Liver (tissue), 9 donors: ENCODE data around the gene AHRR. TPM values are rescaled to one million over a fixed set of nuclear protein-coding genes. Genes with fewer than 3 reads are reported as not detected.

Source experiments
- DNase-seq: peaks from one replicate; pipeline ENCODE4 v3.0.0-alpha.2; 2017; ENCODE audit warnings: low spot score
- H3K27ac ChIP-seq, 2 donors: one replicate each; pipeline ENCODE4 v1.7.0; 2013; ENCODE audit warnings: inconsistent platforms in 2 of 2, low read length in 2 of 2, control low read depth in 1 of 2, low read depth in 1 of 2, mild to moderate bottlenecking in 1 of 2
- H3K27me3 ChIP-seq, 4 donors: one replicate each; pipeline versions ENCODE4 v1.6.1 to v1.7.0; 2013; ENCODE audit warnings: low read length in 3 of 4, inconsistent platforms in 1 of 4, mild to moderate bottlenecking in 1 of 4, moderate library complexity in 1 of 4; ENCODE audit not compliant: control insufficient read depth in 4 of 4, insufficient read depth in 4 of 4
- H3K36me3 ChIP-seq, 4 donors: one replicate each; pipeline versions ENCODE4 v1.6.1 to v1.7.0; 2013; ENCODE audit warnings: low read length in 3 of 4, mild to moderate bottlenecking in 3 of 4, low read depth in 1 of 4, moderate library complexity in 1 of 4; ENCODE audit not compliant: control insufficient read depth in 4 of 4, insufficient read depth in 3 of 4
- H3K4me1 ChIP-seq, 4 donors: one replicate each; pipeline versions ENCODE4 v1.6.1 to v1.7.0; 2013; ENCODE audit warnings: low read length in 3 of 4, mild to moderate bottlenecking in 3 of 4, moderate library complexity in 1 of 4; ENCODE audit not compliant: control insufficient read depth in 4 of 4, insufficient read depth in 4 of 4
- H3K4me3 ChIP-seq, 3 donors: one replicate each; pipeline versions ENCODE4 v1.6.1 to v1.7.0; 2013; ENCODE audit warnings: low read length in 3 of 3, control low read depth in 1 of 3, low read depth in 1 of 3, mild to moderate bottlenecking in 1 of 3
- H3K9ac ChIP-seq, 2 donors: one replicate each; pipeline ENCODE4 v1.7.0; 2013; ENCODE audit warnings: low read length in 2 of 2, mild to moderate bottlenecking in 2 of 2, moderate library complexity in 2 of 2, control low read depth in 1 of 2, low read depth in 1 of 2
- H3K9me3 ChIP-seq, 4 donors: one replicate each; pipeline versions ENCODE4 v1.6.1 to v1.7.0; 2013; ENCODE audit warnings: low read length in 3 of 4; ENCODE audit not compliant: control insufficient read depth in 4 of 4
- EGR1 ChIP-seq, 2 donors: IDR thresholded peaks; 2 replicates each; pipeline ENCODE4 v1.6.1; 2016 to 2018; ENCODE audit warnings: antibody characterized with exemption in 2 of 2, low read depth in 2 of 2
- FOXA1 ChIP-seq: IDR thresholded peaks from 2 replicates; pipeline ENCODE4 v1.6.1; 2016; ENCODE audit warnings: antibody characterized with exemption
- FOXA2 ChIP-seq: IDR thresholded peaks from 2 replicates; pipeline ENCODE4 v1.6.1; 2016; ENCODE audit warnings: antibody characterized with exemption
- GABPA ChIP-seq, 2 donors: IDR thresholded peaks in 1 of 2; conservative IDR thresholded peaks in 1 of 2; 2 replicates each; pipeline ENCODE4 v1.6.1; 2016; ENCODE audit warnings: antibody characterized with exemption in 2 of 2, mild to moderate bottlenecking in 1 of 2, moderate library complexity in 1 of 2
- HNF4A ChIP-seq, 2 donors: conservative IDR thresholded peaks; 2 replicates each; pipeline ENCODE4 v1.6.1; 2016; ENCODE audit warnings: antibody characterized with exemption in 2 of 2, mild to moderate bottlenecking in 2 of 2
- HNF4G ChIP-seq: IDR thresholded peaks from 2 replicates; pipeline ENCODE4 v1.6.1; 2016; ENCODE audit warnings: antibody characterized with exemption
- JUND ChIP-seq, 2 donors: IDR thresholded peaks; 2 replicates each; pipeline ENCODE4 v1.6.1; 2016; ENCODE audit warnings: antibody characterized with exemption in 2 of 2
- NR2F2 ChIP-seq: IDR thresholded peaks from 2 replicates; pipeline ENCODE4 v1.6.1; 2016; ENCODE audit warnings: antibody characterized with exemption
- RAD21 ChIP-seq, 2 donors: IDR thresholded peaks; 2 replicates each; pipeline ENCODE4 v1.6.1; 2016; ENCODE audit warnings: antibody characterized with exemption in 2 of 2, mild to moderate bottlenecking in 2 of 2
- TAF1 ChIP-seq: conservative IDR thresholded peaks from 2 replicates; pipeline ENCODE4 v1.6.1; 2016; ENCODE audit warnings: antibody characterized with exemption, mild to moderate bottlenecking
- WGBS: extraction: QIAGEN DNeasy Blood & Tissue Kit; methylation state at CpG from one replicate; pipeline ENCODE4 v1.1.7; 2013; 5-methylcytosine and 5-hydroxymethylcytosine counted together
- polyA plus RNA-seq, 2 donors: library from polyadenylated mRNA; stranded (reverse) in 1 of 2; unstranded in 1 of 2; fragments of 200-250 nt in 1 of 2; fragments of >200 nt in 1 of 2; fragmentation: Nextera tagmentation in 1 of 2; extraction: Ambion mirVana in 1 of 2; gene quantifications; one replicate each; pipeline versions ENCODE4 v1.2.1 to v1.2.3, GENCODE V29; 2013 to 2015
- total RNA-seq, 2 donors: library from RNA; depleted of rRNA; stranded (reverse); fragments of >200 nt; gene quantifications; one replicate each; pipeline ENCODE4 v1.2.3, GENCODE V29; 2014
- TF ChIP-seq, protein P1 (sequence below): IDR thresholded peaks from 2 replicates; pipeline ENCODE4 v1.6.1; 2016; ENCODE audit warnings: antibody characterized with exemption
- TF ChIP-seq, protein P2 (sequence below): fragments of 150-350 bp; IDR thresholded peaks from 2 replicates; pipeline ENCODE4 v1.5.1; 2017; ENCODE audit warnings: improper control_type of control experiment, low read depth, low read length; ENCODE audit not compliant: missing input control
- TF ChIP-seq, protein P3 (sequence below): IDR thresholded peaks from 2 replicates; pipeline ENCODE4 v1.6.1; 2016; ENCODE audit warnings: antibody characterized with exemption
- TF ChIP-seq, protein P4 (sequence below): IDR thresholded peaks from 2 replicates; pipeline ENCODE4 v1.6.1; 2016; ENCODE audit warnings: antibody characterized with exemption
- donor health status: healthy.
- donor health status: healthy.
- donor health status: healthy.
- donor health status: healthy.
- donor health status: healthy.

AHRR gene
- total and polyA plus RNA-seq, 4 donors: 0.15 to 0.47 (median 0.24) TPM

DNA sequence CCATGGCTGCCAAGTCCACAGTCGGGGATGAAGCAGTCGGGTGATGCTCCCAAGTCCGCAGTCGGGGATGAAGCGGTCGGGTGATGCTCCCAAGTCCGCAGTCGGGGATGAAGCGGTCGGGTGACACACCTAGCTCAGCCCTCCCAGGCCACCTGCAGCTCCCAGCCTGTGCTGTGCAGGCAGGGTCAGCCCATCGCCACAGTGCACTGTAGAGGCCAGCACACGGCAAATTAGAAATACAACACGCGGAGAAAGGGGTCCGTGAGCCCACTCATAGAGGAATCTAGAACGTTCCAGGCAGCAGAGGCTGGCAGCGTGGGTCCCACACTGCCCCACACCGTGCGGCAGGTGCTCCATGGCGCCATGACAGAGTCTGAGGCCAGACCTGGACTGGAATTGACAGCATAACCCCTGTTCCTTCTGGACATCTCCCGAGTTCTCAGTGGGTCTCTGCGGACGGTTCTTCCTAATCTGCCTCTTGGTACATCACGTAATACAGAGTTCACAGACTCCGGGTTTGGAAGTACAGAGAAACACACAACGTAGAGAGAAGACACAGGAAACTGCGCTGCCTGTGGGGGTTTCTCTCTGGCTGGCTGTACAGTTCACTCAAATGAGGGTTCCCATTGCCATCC, 113.8 kb downstream of the AHRR start:
- H3K4me1 ChIP-seq: no peaks in the 10 kb centered on the region
- H3K4me3 ChIP-seq: no peak overlapping the region
- H3K9ac ChIP-seq: no peak overlapping the region
- WGBS: 85% methylated on average over 27 of the region's 27 CpGs
- H3K36me3 ChIP-seq: no peaks in the 10 kb centered on the region
- no peak for DNase-seq
- H3K9me3 ChIP-seq: no peaks in the 10 kb centered on the region
- H3K27ac ChIP-seq: no peak overlapping the region
- peaks cover 0 to 2% (median 0%) of the 10 kb centered on the region in 4 donors for H3K27me3 ChIP-seq
- no peak for TF ChIP-seq NR2F2

DNA sequence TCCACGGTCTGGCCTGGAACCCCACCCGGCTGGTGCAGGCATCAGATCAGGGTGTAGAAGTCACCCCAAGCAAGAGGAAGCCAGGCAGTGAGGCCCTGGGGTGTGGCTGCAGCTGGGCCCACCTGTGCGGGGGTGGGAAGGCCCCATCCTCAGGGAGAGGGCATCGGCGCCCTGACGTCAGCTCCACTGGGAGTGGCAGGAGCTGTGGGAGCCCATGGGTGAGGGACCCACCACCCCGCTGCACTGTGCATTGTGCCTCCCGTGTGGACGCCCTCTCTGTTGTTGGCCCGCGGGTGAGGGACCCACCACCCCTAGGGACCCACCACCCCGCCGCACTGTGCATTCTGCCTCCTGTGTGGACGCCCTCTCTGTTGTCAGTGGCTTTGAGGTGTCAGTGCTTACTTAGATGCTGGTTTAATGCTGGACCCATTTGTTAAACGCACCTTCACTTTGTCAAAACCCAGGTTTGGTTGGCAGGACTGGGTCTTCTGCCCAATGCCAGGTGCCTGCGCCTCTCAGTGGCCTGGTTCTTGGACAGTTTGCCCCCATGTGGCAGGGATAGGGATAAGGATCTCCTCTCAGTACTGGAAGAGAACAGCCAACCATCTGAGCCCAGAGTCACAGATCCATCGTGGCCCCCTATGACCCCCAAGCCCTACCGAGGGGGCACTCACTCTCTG, 114.6 kb downstream of the AHRR start:
- WGBS: 77% methylated on average over 18 of the region's 18 CpGs
- Histone ChIP-seq H3K9me3 (no peaks in the 10 kb centered on the region), H3K9ac (no peak overlapping the region), H3K36me3 (no peaks in the 10 kb centered on the region), H3K27ac (no peak overlapping the region), H3K4me3 (no peak overlapping the region), H3K4me1 (no peaks in the 10 kb centered on the region), H3K27me3 (peaks cover 0 to 2% (median 0%) of the 10 kb centered on the region in 4 donors)
- peak in 1 of 2 donors; percentile 60 for TF ChIP-seq RAD21 (IDR thresholded peaks at IDR 0.05)
- TF ChIP-seq, protein P1, sequence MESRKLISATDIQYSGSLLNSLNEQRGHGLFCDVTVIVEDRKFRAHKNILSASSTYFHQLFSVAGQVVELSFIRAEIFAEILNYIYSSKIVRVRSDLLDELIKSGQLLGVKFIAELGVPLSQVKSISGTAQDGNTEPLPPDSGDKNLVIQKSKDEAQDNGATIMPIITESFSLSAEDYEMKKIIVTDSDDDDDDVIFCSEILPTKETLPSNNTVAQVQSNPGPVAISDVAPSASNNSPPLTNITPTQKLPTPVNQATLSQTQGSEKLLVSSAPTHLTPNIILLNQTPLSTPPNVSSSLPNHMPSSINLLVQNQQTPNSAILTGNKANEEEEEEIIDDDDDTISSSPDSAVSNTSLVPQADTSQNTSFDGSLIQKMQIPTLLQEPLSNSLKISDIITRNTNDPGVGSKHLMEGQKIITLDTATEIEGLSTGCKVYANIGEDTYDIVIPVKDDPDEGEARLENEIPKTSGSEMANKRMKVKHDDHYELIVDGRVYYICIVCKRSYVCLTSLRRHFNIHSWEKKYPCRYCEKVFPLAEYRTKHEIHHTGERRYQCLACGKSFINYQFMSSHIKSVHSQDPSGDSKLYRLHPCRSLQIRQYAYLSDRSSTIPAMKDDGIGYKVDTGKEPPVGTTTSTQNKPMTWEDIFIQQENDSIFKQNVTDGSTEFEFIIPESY: no peak
- no peak for TF ChIP-seq FOXA2
- TF ChIP-seq, protein P2, sequence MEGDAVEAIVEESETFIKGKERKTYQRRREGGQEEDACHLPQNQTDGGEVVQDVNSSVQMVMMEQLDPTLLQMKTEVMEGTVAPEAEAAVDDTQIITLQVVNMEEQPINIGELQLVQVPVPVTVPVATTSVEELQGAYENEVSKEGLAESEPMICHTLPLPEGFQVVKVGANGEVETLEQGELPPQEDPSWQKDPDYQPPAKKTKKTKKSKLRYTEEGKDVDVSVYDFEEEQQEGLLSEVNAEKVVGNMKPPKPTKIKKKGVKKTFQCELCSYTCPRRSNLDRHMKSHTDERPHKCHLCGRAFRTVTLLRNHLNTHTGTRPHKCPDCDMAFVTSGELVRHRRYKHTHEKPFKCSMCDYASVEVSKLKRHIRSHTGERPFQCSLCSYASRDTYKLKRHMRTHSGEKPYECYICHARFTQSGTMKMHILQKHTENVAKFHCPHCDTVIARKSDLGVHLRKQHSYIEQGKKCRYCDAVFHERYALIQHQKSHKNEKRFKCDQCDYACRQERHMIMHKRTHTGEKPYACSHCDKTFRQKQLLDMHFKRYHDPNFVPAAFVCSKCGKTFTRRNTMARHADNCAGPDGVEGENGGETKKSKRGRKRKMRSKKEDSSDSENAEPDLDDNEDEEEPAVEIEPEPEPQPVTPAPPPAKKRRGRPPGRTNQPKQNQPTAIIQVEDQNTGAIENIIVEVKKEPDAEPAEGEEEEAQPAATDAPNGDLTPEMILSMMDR: peak; percentile 32
- TF ChIP-seq GABPA (IDR thresholded peaks at IDR 0.05 in 1 of 2, conservative IDR thresholded peaks at IDR 0.05 in 1 of 2): no peak
- DNase-seq: no peak

DNA sequence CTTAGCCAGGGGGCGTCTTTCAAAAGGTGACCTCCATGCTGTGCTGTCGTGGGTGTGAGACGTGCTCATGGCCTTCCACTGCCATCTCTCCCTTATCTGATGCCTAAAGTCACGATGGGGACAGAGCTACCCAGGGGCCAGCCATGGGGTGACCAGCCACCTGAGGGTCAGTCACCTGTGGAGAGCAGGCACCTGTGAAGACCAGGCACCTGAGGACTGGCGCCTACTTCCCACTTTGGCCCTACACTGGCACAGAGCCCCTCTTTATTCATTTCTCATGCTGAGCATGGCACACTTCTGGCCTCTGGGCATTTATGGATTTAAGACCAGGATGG, 115.1 kb downstream of the AHRR start:
- Histone ChIP-seq H3K36me3 (no peaks in the 10 kb centered on the region), H3K4me1 (no peaks in the 10 kb centered on the region), H3K9ac (no peak overlapping the region), H3K9me3 (no peaks in the 10 kb centered on the region), H3K27me3 (peaks cover 0 to 2% (median 0%) of the 10 kb centered on the region in 4 donors), H3K27ac (no peak overlapping the region), H3K4me3 (no peak overlapping the region)
- DNase-seq: no peak
- 62% methylated on average over 5 of the region's 5 CpGs for WGBS
- TF ChIP-seq FOXA1 (no peak), GABPA (IDR thresholded peaks at IDR 0.05 in 1 of 2, conservative IDR thresholded peaks at IDR 0.05 in 1 of 2) (no peak), HNF4A (conservative IDR thresholded peaks at IDR 0.05) (no peak), NR2F2 (no peak), TAF1 (no peak), EGR1 (IDR thresholded peaks at IDR 0.05; ENCODE audit: low read depth in 2 of 2) (no peak), JUND (IDR thresholded peaks at IDR 0.05) (no peak), RAD21 (IDR thresholded peaks at IDR 0.05) (no peak), HNF4G (no peak)
- TF ChIP-seq, protein P2: no peak
- TF ChIP-seq, protein P3, sequence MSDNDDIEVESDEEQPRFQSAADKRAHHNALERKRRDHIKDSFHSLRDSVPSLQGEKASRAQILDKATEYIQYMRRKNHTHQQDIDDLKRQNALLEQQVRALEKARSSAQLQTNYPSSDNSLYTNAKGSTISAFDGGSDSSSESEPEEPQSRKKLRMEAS: no peak
- TF ChIP-seq, protein P4, sequence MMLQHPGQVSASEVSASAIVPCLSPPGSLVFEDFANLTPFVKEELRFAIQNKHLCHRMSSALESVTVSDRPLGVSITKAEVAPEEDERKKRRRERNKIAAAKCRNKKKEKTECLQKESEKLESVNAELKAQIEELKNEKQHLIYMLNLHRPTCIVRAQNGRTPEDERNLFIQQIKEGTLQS: no peak
- TF ChIP-seq, protein P1: no peak
